ENCODE data around the gene FYCO1. TPM values are rescaled to one million over a fixed set of nuclear protein-coding genes. Genes with fewer than 3 reads are reported as not detected.

Gene FYCO1
- total and polyA plus RNA-seq, 9 of the 15 experiments (the other 6 are each of a cell fraction or from before 2014, with no cell fraction given), result 2.1 to 13.8 (median 7.4) TPM

- no peaks in the 10 kb centered on the region for H3K9me3 ChIP-seq (replicated peaks; ENCODE audit: control insufficient read depth, insufficient read depth, low read depth, low read length)
- no peak overlapping the region for H3K27ac ChIP-seq (ENCODE audit: extremely low read depth, low read depth, low read length)
- no TSS peak for BruUV-seq (replicated peaks)
- H2AFZ ChIP-seq (ENCODE audit: low read depth, low read length), result no peak overlapping the region; the same call in 1 of the 2 replicates
- ATAC-seq (peak; percentile 58), DNase-seq (ENCODE audit: extremely low read depth in 1 of 4, low spot score in 3 of 4) (no peak), FAIRE-seq (no peak)
- intact Hi-C loops (cut with micrococcal nuclease), result no loop called here
- CTCF ChIA-PET (ENCODE audit: low intra/inter-chr PET ratio), result no interaction called here
- no peak overlapping the region; the same call in 1 of the 2 replicates for H3K4me2 ChIP-seq (ENCODE audit: insufficient read depth, low read length)
- in situ Hi-C loops (cut with MboI), result no loop called here
- no peak overlapping the region for H3K9ac ChIP-seq (ENCODE audit: insufficient read depth in 1 of 2, low read depth in 2 of 2, low read length in 2 of 2)
- 7% methylated on average over 7 of the region's 7 CpGs for WGBS (ENCODE audit: insufficient coverage, low coverage, missing lambda C conversion rate)
- H3K9me1 ChIP-seq (ENCODE audit: control insufficient read depth, insufficient read depth, low read length), result no peaks in the 10 kb centered on the region
- H3K4me1 ChIP-seq (replicated peaks in 1 of 2; ENCODE audit: control insufficient read depth in 2 of 2, insufficient read depth in 2 of 2, low read length in 2 of 2), result peaks cover 0 to 14% of the 10 kb centered on the region in 2 experiments; a peak in 3 of 5 replicates
- H3K4me3 ChIP-seq, result no peak overlapping the region
- peaks cover 6 to 29% of the 10 kb centered on the region in 2 experiments; a peak in 4 of 5 replicates for H3K27me3 ChIP-seq (ENCODE audit: control insufficient read depth in 2 of 2, insufficient read depth in 2 of 2, low read length in 2 of 2)
- no peaks in the 10 kb centered on the region for H3K79me2 ChIP-seq (ENCODE audit: control insufficient read depth, insufficient read depth, low read length)
- POLR2A ChIA-PET, result interaction anchor here (0.6 to 1.2 kb wide), 3 partner anchors 14 to 207 kb away, joined by 3 to 4 read pairs (median 3); no protein-coding TSS in a partner anchor
- no peaks in the 10 kb centered on the region for H4K20me1 ChIP-seq (replicated peaks; ENCODE audit: control insufficient read depth, insufficient read depth, low read length)
- no peaks in the 10 kb centered on the region for H3K36me3 ChIP-seq (ENCODE audit: control insufficient read depth, insufficient read depth, low read length)
- TF ChIP-seq BMI1 (IDR thresholded peaks at IDR 0.05; ENCODE audit: low read length) (no peak), KLF1 (tag; IDR thresholded peaks at IDR 0.05) (no peak), MGA (IDR thresholded peaks at IDR 0.05) (peak; percentile 50; the same call in 1 of the 2 replicates), ZBTB9 (CRISPR knock-in tag; IDR thresholded peaks at IDR 0.05) (peak; percentile 79), ZKSCAN1 (IDR thresholded peaks at IDR 0.05; ENCODE audit: low read depth, low read length) (no peak), JUND (IDR thresholded peaks at IDR 0.05; ENCODE audit: borderline replicate concordance, low read depth, low read length) (peak; percentile 39; the same call in 1 of the 2 replicates), JUND (tag; IDR thresholded peaks at IDR 0.05; ENCODE audit: borderline replicate concordance, low read depth, low read length) (no peak), ZNF140 (CRISPR knock-in tag; IDR thresholded peaks at IDR 0.05) (no peak), EP400 (IDR thresholded peaks at IDR 0.05) (peak; percentile 60)
Observed at GRCh38 chr3:46013316-46014094, 17.9 kb upstream of the FYCO1 start.

All from K562 (cell line).